ENCODE data around the gene CREB3.

CREB3 gene

GRCh38 chr9:35703906-35704672 is 28.4 kb upstream of the CREB3 start:
- H3K36me3 ChIP-seq (ENCODE audit: control insufficient read depth, insufficient read depth, low read length) = peaks cover 98% of the 10 kb centered on the region
- H3K4me3 ChIP-seq (ENCODE audit: low read depth, low read length) = no peak overlapping the region
- H3K9ac ChIP-seq (ENCODE audit: low read depth, low read length) = no peak overlapping the region
- no peaks in the 10 kb centered on the region for H3K4me1 ChIP-seq (ENCODE audit: control insufficient read depth, insufficient read depth, low read length)
- H3K9me3 ChIP-seq (ENCODE audit: control insufficient read depth, insufficient read depth, low read length) = no peaks in the 10 kb centered on the region
- no peaks in the 10 kb centered on the region for H3K27me3 ChIP-seq (ENCODE audit: control insufficient read depth, insufficient read depth, low read length)
- H3K27ac ChIP-seq (ENCODE audit: low read depth, low read length) = no peak overlapping the region

GRCh38 chr9:35705372-35705771 is 27.1 kb upstream of the CREB3 start:
- Histone ChIP-seq H3K27ac (ENCODE audit: low read depth, low read length) (no peak overlapping the region), H3K27me3 (ENCODE audit: control insufficient read depth, insufficient read depth, low read length) (no peaks in the 10 kb centered on the region), H3K9me3 (ENCODE audit: control insufficient read depth, insufficient read depth, low read length) (no peaks in the 10 kb centered on the region), H3K36me3 (ENCODE audit: control insufficient read depth, insufficient read depth, low read length) (peaks cover 94% of the 10 kb centered on the region), H3K4me1 (ENCODE audit: control insufficient read depth, insufficient read depth, low read length) (no peaks in the 10 kb centered on the region), H3K4me3 (ENCODE audit: low read depth, low read length) (no peak overlapping the region), H3K9ac (ENCODE audit: low read depth, low read length) (no peak overlapping the region)

GRCh38 chr9:35705836-35706430 is 26.5 kb upstream of the CREB3 start:
- no peak overlapping the region for H3K9ac ChIP-seq (ENCODE audit: low read depth, low read length)
- H3K27me3 ChIP-seq (ENCODE audit: control insufficient read depth, insufficient read depth, low read length) = no peaks in the 10 kb centered on the region
- no peak overlapping the region for H3K4me3 ChIP-seq (ENCODE audit: low read depth, low read length)
- no peaks in the 10 kb centered on the region for H3K4me1 ChIP-seq (ENCODE audit: control insufficient read depth, insufficient read depth, low read length)
- H3K27ac ChIP-seq (ENCODE audit: low read depth, low read length) = no peak overlapping the region
- no peaks in the 10 kb centered on the region for H3K9me3 ChIP-seq (ENCODE audit: control insufficient read depth, insufficient read depth, low read length)
- H3K36me3 ChIP-seq (ENCODE audit: control insufficient read depth, insufficient read depth, low read length) = peaks cover 94% of the 10 kb centered on the region

- Histone ChIP-seq H3K36me3 (ENCODE audit: control insufficient read depth, insufficient read depth, low read length) (peaks cover 94% of the 10 kb centered on the region), H3K4me3 (ENCODE audit: low read depth, low read length) (no peak overlapping the region), H3K9ac (ENCODE audit: low read depth, low read length) (no peak overlapping the region), H3K9me3 (ENCODE audit: control insufficient read depth, insufficient read depth, low read length) (no peaks in the 10 kb centered on the region), H3K27me3 (ENCODE audit: control insufficient read depth, insufficient read depth, low read length) (no peaks in the 10 kb centered on the region), H3K4me1 (ENCODE audit: control insufficient read depth, insufficient read depth, low read length) (no peaks in the 10 kb centered on the region), H3K27ac (ENCODE audit: low read depth, low read length) (no peak overlapping the region)
These were observed 25.5 kb upstream of the CREB3 start for GRCh38 chr9:35706951-35707350.

- no peak overlapping the region for H3K9ac ChIP-seq (ENCODE audit: low read depth, low read length)
- H3K9me3 ChIP-seq (ENCODE audit: control insufficient read depth, insufficient read depth, low read length) = no peaks in the 10 kb centered on the region
- no peak overlapping the region for H3K4me3 ChIP-seq (ENCODE audit: low read depth, low read length)
- no peaks in the 10 kb centered on the region for H3K27me3 ChIP-seq (ENCODE audit: control insufficient read depth, insufficient read depth, low read length)
- no peak overlapping the region for H3K27ac ChIP-seq (ENCODE audit: low read depth, low read length)
- peaks cover 95% of the 10 kb centered on the region for H3K36me3 ChIP-seq (ENCODE audit: control insufficient read depth, insufficient read depth, low read length)
- H3K4me1 ChIP-seq (ENCODE audit: control insufficient read depth, insufficient read depth, low read length) = no peaks in the 10 kb centered on the region
These were observed 24.3 kb upstream of the CREB3 start for GRCh38 chr9:35708146-35708545.

GRCh38 chr9:35710818-35711500 is 21.5 kb upstream of the CREB3 start:
- H3K36me3 ChIP-seq (ENCODE audit: control insufficient read depth, insufficient read depth, low read length) = peaks cover 93% of the 10 kb centered on the region
- no peaks in the 10 kb centered on the region for H3K9me3 ChIP-seq (ENCODE audit: control insufficient read depth, insufficient read depth, low read length)
- H3K27me3 ChIP-seq (ENCODE audit: control insufficient read depth, insufficient read depth, low read length) = no peaks in the 10 kb centered on the region
- H3K9ac ChIP-seq (ENCODE audit: low read depth, low read length) = no peak overlapping the region
- no peak overlapping the region for H3K4me3 ChIP-seq (ENCODE audit: low read depth, low read length)
- no peaks in the 10 kb centered on the region for H3K4me1 ChIP-seq (ENCODE audit: control insufficient read depth, insufficient read depth, low read length)
- no peak overlapping the region for H3K27ac ChIP-seq (ENCODE audit: low read depth, low read length)

GRCh38 chr9:35711501-35712428 is 20.7 kb upstream of the CREB3 start:
- Histone ChIP-seq H3K27me3 (ENCODE audit: control insufficient read depth, insufficient read depth, low read length) (no peaks in the 10 kb centered on the region), H3K4me1 (ENCODE audit: control insufficient read depth, insufficient read depth, low read length) (no peaks in the 10 kb centered on the region), H3K36me3 (ENCODE audit: control insufficient read depth, insufficient read depth, low read length) (peaks cover 93% of the 10 kb centered on the region), H3K27ac (ENCODE audit: low read depth, low read length) (no peak overlapping the region), H3K9ac (ENCODE audit: low read depth, low read length) (no peak overlapping the region), H3K9me3 (ENCODE audit: control insufficient read depth, insufficient read depth, low read length) (no peaks in the 10 kb centered on the region), H3K4me3 (ENCODE audit: low read depth, low read length) (no peak overlapping the region)

GRCh38 chr9:35712762-35713400 is 19.6 kb upstream of the CREB3 start:
- no peaks in the 10 kb centered on the region for H3K27me3 ChIP-seq (ENCODE audit: control insufficient read depth, insufficient read depth, low read length)
- peaks cover 93% of the 10 kb centered on the region for H3K36me3 ChIP-seq (ENCODE audit: control insufficient read depth, insufficient read depth, low read length)
- H3K27ac ChIP-seq (ENCODE audit: low read depth, low read length) = no peak overlapping the region
- no peak overlapping the region for H3K4me3 ChIP-seq (ENCODE audit: low read depth, low read length)
- H3K4me1 ChIP-seq (ENCODE audit: control insufficient read depth, insufficient read depth, low read length) = no peaks in the 10 kb centered on the region
- no peaks in the 10 kb centered on the region for H3K9me3 ChIP-seq (ENCODE audit: control insufficient read depth, insufficient read depth, low read length)
- no peak overlapping the region for H3K9ac ChIP-seq (ENCODE audit: low read depth, low read length)

GRCh38 chr9:35713578-35713977 is 18.9 kb upstream of the CREB3 start:
- no peak overlapping the region for H3K9ac ChIP-seq (ENCODE audit: low read depth, low read length)
- H3K4me1 ChIP-seq (ENCODE audit: control insufficient read depth, insufficient read depth, low read length) = no peaks in the 10 kb centered on the region
- peaks cover 93% of the 10 kb centered on the region for H3K36me3 ChIP-seq (ENCODE audit: control insufficient read depth, insufficient read depth, low read length)

GRCh38 chr9:35714123-35714522 is 18.3 kb upstream of the CREB3 start:
- Histone ChIP-seq H3K9ac (ENCODE audit: low read depth, low read length) (no peak overlapping the region), H3K36me3 (ENCODE audit: control insufficient read depth, insufficient read depth, low read length) (peaks cover 93% of the 10 kb centered on the region), H3K4me3 (ENCODE audit: low read depth, low read length) (no peak overlapping the region), H3K9me3 (ENCODE audit: control insufficient read depth, insufficient read depth, low read length) (no peaks in the 10 kb centered on the region), H3K27ac (ENCODE audit: low read depth, low read length) (no peak overlapping the region), H3K4me1 (ENCODE audit: control insufficient read depth, insufficient read depth, low read length) (no peaks in the 10 kb centered on the region), H3K27me3 (ENCODE audit: control insufficient read depth, insufficient read depth, low read length) (no peaks in the 10 kb centered on the region)

More at GRCh38 chr9:35713578-35713977, 18.9 kb upstream of the CREB3 start:
- Histone ChIP-seq H3K4me3 (ENCODE audit: low read depth, low read length) (no peak overlapping the region), H3K9me3 (ENCODE audit: control insufficient read depth, insufficient read depth, low read length) (no peaks in the 10 kb centered on the region), H3K27me3 (ENCODE audit: control insufficient read depth, insufficient read depth, low read length) (no peaks in the 10 kb centered on the region), H3K27ac (ENCODE audit: low read depth, low read length) (no peak overlapping the region)
